Psoas muscle (tissue), 8 donors: ENCODE data around the gene SPACA4. TPM values are rescaled to one million over a fixed set of nuclear protein-coding genes. Genes with fewer than 3 reads are reported as not detected.
A peak's percentile ranks its signal among the peaks of the same experiment; 100 is the strongest.

Experiments used
- ATAC-seq, 4 donors: fragments of 200-7000 bp; cut with Tn5 transposase; one replicate each; pipeline ENCODE4 v1.9.1; 2020; ENCODE audit warnings: moderate library complexity in 3 of 4, mild to moderate bottlenecking in 2 of 4
- DNase-seq, 2 donors: peaks; one replicate each; pipeline ENCODE4 v3.0.0-alpha.2; 2020
- H3K27ac ChIP-seq: fragments of 200-600 bp; one replicate; pipeline ENCODE4 v1.8.0; 2022
- H3K27me3 ChIP-seq, 3 donors: fragments of 200-600 bp in 1 of 3; one replicate each; pipeline versions ENCODE4 v1.6.1 to v1.8.0; 2013 to 2022; ENCODE audit warnings: low read length in 2 of 3, mild to moderate bottlenecking in 2 of 3, moderate library complexity in 1 of 3; ENCODE audit not compliant: insufficient read depth in 3 of 3
- H3K36me3 ChIP-seq, 2 donors: fragments of 200-600 bp in 1 of 2; one replicate each; pipeline versions ENCODE4 v1.6.1 to v1.8.0; 2013 to 2022; ENCODE audit warnings: low read depth in 1 of 2, mild to moderate bottlenecking in 1 of 2, moderate library complexity in 1 of 2; ENCODE audit not compliant: insufficient read depth in 1 of 2
- H3K4me1 ChIP-seq: fragments of 200-600 bp; one replicate; pipeline ENCODE4 v1.8.0; 2022
- H3K4me3 ChIP-seq: fragments of 200-600 bp; one replicate; pipeline ENCODE4 v1.8.0; 2022; ENCODE audit warnings: mild to moderate bottlenecking
- H3K9me3 ChIP-seq: fragments of 200-600 bp; one replicate; pipeline ENCODE4 v1.8.0; 2022
- CTCF ChIP-seq: fragments of 200-600 bp; IDR thresholded peaks from one replicate; pipeline ENCODE4 v1.8.0; 2022; ENCODE audit warnings: antibody characterized with exemption
- WGBS, 3 donors: extraction: QIAGEN DNeasy Blood & Tissue Kit; methylation state at CpG; one replicate each; pipeline versions ENCODE4 v1.1.6 to v1.1.7; 2013; 5-methylcytosine and 5-hydroxymethylcytosine counted together
- intact Hi-C, 2 donors: fragments of 100-400 bp; cut with DNase I; formaldehyde crosslinking; loops; one replicate each; pipeline versions ENCODE4 v1.11.0 to v1.14.2; 2022
- polyA plus RNA-seq, 3 donors: library from polyadenylated mRNA; stranded (reverse); fragments of 200-250 nt; gene quantifications; one replicate each; pipeline ENCODE4 v1.2.3, GENCODE V29; 2013
- total RNA-seq, 4 donors: library from RNA; stranded (reverse); fragmentation: NEBNext Ultra II Directional in 2 of 4; extraction: Animal tissue kit (Norgen Biotek cat#: 25700) in 2 of 4; gene quantifications; one replicate each; pipeline versions ENCODE4 v1.2.1 to v1.2.4, GENCODE V29; 2021 to 2023
- donor health status: healthy with polysubstance abuse.
- donor health status: DM: no; HTN: no; CAD: no; lungs with moderate emphysema.
- donor health status: Bipolar disorder and iron deficiency.
- donor health status: healthy.
- donor health status: DM: yes; HTN: yes; CAD: no.
- donor health status: DM: no; HTN: no; CAD: no.
- donor health status: DM: no; HTN: no; CAD: no.
- donor health status: DM: yes; HTN: yes; CAD: no.

Gene SPACA4
- total and polyA plus RNA-seq, 7 donors, result not detected

GRCh38 chr19:48582168-48582567, 24.4 kb upstream of the SPACA4 start:
- no peak overlapping the region for H3K27ac ChIP-seq
- ATAC-seq (no peak), DNase-seq (no peak)
- 84 to 89% (median 85%) methylated on average over 2 of the region's 2 CpGs for WGBS, 3 donors
- TF ChIP-seq CTCF, result no peak
- no peaks in the 10 kb centered on the region for H3K27me3 ChIP-seq
- no peaks in the 10 kb centered on the region for H3K36me3 ChIP-seq
- intact Hi-C loops, result loop anchor here (5.0 to 10.0 kb wide), 4 partner anchors 70 to 267 kb away; partner anchors contain the start of genes EMP3 (in 1 of the 2) and LMTK3 (in 1 of the 2)
- no peak overlapping the region for H3K4me3 ChIP-seq
- H3K9me3 ChIP-seq, result no peaks in the 10 kb centered on the region
- peaks cover 5% of the 10 kb centered on the region for H3K4me1 ChIP-seq

- WGBS, 3 donors, result 89 to 98% (median 91%) methylated on average over 3 of the region's 3 CpGs
- H3K4me3 ChIP-seq, result no peak overlapping the region
- intact Hi-C loops, result loop anchor here (2.0 to 10.0 kb wide), 4 partner anchors 99 to 273 kb away; partner anchors contain the start of gene EMP3 (in 1 of the 2)
These were observed 19.2 kb upstream of the SPACA4 start for GRCh38 chr19:48587387-48587786.

GRCh38 chr19:48588670-48589401, 17.7 kb upstream of the SPACA4 start:
- Histone ChIP-seq H3K4me1 (peaks cover 4% of the 10 kb centered on the region), H3K9me3 (no peaks in the 10 kb centered on the region), H3K27ac (peak overlapping the region; percentile 41), H3K36me3 (no peaks in the 10 kb centered on the region), H3K4me3 (peak overlapping the region; percentile 60), H3K27me3 (no peaks in the 10 kb centered on the region)
- DNase-seq, result peak; percentile 93 to 95
- WGBS, 3 donors, result 4 to 5% (median 4%) methylated on average over 35 to 36 of the region's 36 CpGs
- peak; percentile 90 for TF ChIP-seq CTCF
- intact Hi-C loops, result loop anchor here (5.0 to 10.0 kb wide), 3 partner anchors 257 to 274 kb away; partner anchors contain the start of gene EMP3 (in 1 of the 2)
- peak; percentile 81 to 86 (median 85) for ATAC-seq

More at GRCh38 chr19:48587387-48587786, 19.2 kb upstream of the SPACA4 start:
- Histone ChIP-seq H3K27ac (no peak overlapping the region), H3K4me1 (peaks cover 5% of the 10 kb centered on the region), H3K36me3 (no peaks in the 10 kb centered on the region), H3K9me3 (no peaks in the 10 kb centered on the region), H3K27me3 (no peaks in the 10 kb centered on the region)
- TF ChIP-seq CTCF, result no peak
- no peak for DNase-seq
- ATAC-seq, result no peak

GRCh38 chr19:48591021-48591420, 15.5 kb upstream of the SPACA4 start:
- 79 to 86% (median 83%) methylated on average over 5 of the region's 5 CpGs for WGBS, 3 donors
- ATAC-seq (no peak), DNase-seq (no peak)
- Histone ChIP-seq H3K27ac (no peak overlapping the region), H3K27me3 (no peaks in the 10 kb centered on the region), H3K4me3 (no peak overlapping the region), H3K36me3 (no peaks in the 10 kb centered on the region), H3K4me1 (no peaks in the 10 kb centered on the region), H3K9me3 (no peaks in the 10 kb centered on the region)
- TF ChIP-seq CTCF, result no peak
- intact Hi-C loops, result no loop called here
